ENCODE data around the gene PLB1.

DNA sequence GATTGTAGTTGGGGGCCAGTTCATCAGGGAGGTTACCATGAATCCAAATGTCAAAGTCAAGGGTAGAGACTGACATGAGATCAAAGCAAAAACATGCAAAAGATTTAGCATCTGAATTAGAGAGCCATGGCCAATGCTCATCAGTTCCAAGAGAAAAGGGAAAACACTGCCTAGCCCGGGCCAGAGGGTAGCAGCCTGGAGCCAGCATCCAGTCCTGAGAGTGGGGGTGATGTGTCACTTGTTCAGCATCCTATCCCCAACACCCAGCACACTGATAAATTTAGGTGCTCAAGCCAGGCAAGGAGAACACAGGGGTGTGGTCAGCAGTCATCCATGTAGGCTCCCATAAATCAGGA is 178.8 kb downstream of the PLB1 start:
- TF ChIP-seq, protein P1, sequence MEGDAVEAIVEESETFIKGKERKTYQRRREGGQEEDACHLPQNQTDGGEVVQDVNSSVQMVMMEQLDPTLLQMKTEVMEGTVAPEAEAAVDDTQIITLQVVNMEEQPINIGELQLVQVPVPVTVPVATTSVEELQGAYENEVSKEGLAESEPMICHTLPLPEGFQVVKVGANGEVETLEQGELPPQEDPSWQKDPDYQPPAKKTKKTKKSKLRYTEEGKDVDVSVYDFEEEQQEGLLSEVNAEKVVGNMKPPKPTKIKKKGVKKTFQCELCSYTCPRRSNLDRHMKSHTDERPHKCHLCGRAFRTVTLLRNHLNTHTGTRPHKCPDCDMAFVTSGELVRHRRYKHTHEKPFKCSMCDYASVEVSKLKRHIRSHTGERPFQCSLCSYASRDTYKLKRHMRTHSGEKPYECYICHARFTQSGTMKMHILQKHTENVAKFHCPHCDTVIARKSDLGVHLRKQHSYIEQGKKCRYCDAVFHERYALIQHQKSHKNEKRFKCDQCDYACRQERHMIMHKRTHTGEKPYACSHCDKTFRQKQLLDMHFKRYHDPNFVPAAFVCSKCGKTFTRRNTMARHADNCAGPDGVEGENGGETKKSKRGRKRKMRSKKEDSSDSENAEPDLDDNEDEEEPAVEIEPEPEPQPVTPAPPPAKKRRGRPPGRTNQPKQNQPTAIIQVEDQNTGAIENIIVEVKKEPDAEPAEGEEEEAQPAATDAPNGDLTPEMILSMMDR (IDR thresholded peaks at IDR 0.05), result no peak
- TF ChIP-seq POLR2A (IDR thresholded peaks at IDR 0.05) (no peak), POLR2AphosphoS5 (IDR thresholded peaks at IDR 0.05) (no peak)
